ENCODE measurements around the gene GRIA4.
A peak's percentile ranks its signal among the peaks of the same experiment; 100 is the strongest.
"Not testable (repeated sequence)": the region's sequence is repeated elsewhere in the genome, so short reads cannot be mapped to it uniquely, and the experiment has no call there.

Gene GRIA4

DNA sequence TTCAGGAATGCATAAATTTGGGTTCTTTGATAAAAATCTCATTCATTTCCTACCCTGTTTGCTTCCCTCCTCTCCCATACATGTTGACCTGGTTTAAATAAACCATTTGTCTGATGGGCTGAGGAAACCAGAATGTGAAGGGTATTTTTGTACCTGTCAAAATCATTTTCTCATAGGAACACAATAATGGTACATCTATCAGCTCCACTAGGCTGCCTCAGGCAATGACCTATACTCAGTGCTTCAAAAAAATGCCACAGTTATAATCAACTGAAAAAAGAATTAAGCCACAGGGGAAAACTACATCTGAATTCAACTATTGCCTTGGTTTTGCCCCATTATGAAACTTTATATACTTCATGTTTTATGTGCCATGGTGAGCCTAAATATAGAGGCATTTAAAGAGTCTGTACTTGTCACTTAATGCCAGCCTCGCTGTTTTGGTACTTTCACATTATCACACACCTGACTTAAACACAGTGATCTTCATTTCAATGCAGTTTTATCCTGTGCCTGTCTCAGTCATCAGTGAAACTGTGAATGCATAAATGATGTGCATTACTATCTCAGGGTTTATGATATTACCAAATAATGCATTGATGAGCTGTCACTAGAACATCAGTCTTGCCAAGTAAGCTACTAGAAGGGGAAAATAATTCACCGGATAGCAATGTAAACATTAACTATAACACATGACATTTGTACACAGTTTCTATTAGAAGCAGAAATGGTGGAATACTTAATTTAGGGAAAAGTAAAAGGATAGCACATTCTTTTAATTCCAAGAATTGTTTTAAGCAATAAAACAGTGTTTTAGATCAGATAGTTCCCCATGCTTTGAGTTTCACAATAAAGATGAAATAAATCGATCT is 319.4 kb downstream of the GRIA4 start:
- no peak for DNase-seq (ENCODE audit: low read depth)

DNA sequence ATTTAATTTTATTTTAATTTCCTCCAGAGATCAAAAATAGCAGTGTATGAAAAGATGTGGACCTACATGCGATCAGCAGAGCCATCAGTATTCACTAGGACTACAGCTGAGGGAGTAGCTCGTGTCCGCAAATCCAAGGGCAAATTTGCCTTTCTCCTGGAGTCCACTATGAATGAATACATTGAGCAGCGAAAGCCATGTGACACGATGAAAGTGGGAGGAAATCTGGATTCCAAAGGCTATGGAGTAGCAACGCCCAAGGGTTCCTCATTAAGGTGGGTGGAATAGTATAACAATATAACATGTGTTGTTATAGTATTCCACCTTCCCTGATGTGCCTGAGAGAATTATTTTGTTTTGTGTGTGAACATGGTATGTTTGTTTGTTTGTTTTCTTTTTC is 323.8 kb downstream of the GRIA4 start:
- DNase-seq (ENCODE audit: low read depth), result no peak

DNA sequence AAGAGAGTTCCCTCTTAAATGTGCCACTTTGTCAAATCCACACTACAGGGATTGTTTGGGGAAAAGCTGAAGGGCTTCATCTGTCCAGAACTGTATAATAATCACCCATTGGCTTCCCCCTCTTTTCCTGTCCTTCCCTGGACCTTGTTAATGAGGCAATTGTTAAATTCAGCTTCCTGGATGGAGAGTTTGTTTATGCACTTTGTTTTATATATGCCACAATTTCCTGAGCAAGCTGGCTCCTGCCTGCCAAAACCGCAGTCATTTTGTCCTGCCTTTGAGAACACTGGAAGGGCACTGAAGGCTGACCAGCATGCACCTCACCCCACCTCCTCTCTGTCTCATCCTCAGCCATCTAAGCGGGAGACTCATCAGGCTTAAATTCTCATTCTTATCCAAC is 325.9 kb downstream of the GRIA4 start:
- no peak for DNase-seq (ENCODE audit: low read depth)

DNA sequence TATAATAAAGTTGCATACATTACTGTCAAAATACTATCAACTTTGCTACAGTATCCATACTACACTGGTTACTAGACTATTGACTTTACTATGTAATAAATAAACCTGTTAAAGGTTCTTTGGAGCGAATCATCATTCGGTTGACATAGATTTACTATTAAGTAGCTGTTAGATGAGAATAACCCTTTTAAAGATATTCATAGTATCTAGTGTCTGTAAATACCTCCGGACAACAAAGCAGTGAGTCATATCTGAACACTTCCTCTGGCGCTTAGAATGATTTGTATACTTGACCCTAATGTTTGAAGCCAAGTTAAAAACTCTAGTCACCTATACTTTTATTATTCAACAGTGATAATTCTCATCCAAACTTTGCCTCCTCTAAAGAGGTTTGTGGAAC is 327.5 kb downstream of the GRIA4 start:
- no peak for DNase-seq (ENCODE audit: low read depth)

DNA sequence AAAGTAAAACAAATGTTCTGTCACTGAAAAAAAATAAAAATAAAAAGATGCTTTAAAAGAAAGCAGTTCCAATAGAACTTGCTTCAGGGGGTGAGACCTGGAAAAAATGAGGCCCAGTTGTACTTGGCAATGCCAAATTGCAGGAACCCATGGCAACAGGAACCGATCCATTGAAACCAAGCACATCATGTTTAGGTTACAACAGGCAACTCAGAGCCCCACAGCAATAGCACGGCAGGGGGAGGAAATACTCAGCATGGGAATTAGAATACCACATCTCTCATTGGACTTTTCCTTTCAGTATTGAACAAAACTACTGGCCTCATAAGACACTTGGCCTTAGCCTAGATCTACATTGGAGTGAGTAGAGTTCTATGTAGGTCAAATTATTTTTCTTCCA is 327.9 kb downstream of the GRIA4 start:
- no peak for DNase-seq (ENCODE audit: low read depth)

DNA sequence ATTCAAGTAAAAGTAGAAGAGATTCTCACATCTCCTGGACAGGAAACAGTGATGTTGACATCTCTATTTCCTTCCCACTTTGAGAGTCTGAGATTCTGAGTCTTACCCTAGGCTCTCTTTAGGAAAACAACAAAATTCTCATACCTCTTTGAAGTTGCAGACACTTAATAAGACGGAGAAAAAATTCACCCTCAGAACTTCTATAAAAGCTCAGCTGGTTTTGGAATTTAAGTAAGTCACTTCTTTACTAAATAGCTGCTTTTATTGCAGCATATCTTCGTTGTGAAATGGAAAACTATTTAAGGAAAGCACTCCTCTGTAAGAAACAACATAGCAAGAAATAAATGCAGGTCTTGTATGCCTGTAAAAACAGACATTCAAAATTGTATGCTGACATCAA is 333.0 kb downstream of the GRIA4 start:
- no peak for DNase-seq (ENCODE audit: low read depth)

DNA sequence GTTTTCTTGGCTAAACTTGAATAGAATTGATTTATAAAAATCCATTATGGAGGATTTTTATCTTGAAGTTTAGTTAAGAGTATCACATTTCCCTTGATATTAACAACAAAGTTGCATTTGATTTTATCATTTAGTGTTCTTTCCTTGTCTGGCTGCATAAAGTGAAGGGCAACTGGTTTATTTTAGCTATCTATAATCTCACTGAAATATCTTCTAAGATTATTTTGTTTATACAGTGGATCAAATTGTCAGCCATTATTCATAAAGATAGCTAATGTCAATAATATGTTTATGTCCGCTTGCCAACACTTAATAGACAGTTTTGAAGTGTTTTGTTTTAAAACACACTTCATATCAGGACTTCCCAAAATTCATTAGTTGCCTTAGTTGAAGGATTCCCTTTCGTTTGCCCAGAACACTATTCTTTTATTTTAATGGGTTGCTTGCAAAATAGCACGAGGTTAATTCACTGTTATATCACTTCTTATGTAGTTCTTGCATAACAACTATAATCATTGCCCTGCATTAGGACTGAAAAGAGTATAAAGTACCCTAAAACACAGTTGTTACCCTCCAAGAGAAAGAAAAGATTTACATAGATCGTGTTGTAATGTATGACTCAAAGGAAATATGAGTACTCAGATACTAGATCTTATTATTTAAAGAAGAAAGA is 339.2 kb downstream of the GRIA4 start:
- no peak for DNase-seq (ENCODE audit: low read depth)

DNA sequence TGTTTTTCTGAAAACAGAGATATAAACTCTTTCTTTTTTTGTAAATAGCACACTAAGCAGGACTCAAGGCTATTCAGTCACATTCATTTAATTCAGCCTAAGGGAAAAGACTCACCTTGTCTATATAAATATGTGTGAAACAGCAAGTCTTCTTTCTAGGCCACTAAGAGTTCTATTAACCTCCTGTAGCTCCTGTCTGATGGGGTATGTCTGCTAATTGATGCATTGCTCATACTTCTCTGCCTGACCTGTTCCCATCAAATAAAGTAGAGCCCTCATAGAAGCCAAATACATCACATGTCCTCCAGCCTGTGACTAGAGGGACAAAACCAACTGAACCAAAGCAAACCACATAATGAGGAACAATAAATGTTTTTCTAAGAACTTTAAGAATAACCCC is 344.0 kb downstream of the GRIA4 start:
- no peak for DNase-seq (ENCODE audit: low read depth)

DNA sequence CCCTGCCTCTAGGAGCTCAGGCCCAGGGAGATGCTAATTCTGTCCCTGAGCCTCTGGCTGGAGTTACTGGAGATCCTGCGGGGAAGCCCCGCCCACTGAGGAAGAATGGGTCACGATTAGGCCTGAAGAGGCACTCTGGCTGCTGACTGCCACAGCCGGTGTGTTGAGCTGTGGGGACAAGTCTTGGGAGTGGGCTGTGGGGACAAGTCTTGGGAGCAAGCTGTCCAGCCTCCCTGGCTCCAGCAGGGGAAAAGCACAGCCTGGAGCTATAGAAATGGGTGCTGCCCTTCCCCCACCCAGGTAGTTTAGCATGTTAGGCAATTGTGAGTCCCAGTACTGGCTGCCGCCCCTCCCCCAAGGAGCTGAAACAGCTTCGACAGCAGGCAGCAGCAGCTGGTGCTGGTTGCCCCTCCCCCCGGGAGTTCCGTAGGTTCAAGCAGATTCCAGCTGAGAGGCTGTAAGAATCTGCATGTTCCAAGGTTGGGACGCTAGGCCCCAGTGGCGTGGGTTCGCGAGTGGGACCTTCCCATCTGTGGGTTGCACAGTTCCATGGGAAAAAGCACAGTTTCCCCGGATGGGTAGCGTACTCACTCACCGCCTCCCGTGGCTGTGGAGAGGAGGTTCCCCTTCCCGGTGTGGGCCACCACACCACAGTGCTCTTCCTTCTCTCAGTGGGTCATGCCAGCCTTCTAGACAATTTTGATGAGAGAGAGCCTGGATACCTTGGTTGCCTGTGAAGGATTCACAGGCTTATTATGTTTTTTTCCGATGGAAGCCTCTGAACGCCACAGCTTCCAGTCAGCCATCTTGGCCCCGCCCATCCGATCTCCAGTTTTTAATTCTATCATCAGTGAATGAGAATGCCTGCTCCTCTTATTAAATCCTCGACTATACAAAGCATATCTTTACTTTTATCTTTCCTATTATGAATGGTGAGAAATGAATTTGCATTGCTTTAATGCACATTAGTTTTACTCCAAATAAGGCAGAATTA is 350.7 kb downstream of the GRIA4 start:
- DNase-seq (ENCODE audit: low read depth), result no peak

DNA sequence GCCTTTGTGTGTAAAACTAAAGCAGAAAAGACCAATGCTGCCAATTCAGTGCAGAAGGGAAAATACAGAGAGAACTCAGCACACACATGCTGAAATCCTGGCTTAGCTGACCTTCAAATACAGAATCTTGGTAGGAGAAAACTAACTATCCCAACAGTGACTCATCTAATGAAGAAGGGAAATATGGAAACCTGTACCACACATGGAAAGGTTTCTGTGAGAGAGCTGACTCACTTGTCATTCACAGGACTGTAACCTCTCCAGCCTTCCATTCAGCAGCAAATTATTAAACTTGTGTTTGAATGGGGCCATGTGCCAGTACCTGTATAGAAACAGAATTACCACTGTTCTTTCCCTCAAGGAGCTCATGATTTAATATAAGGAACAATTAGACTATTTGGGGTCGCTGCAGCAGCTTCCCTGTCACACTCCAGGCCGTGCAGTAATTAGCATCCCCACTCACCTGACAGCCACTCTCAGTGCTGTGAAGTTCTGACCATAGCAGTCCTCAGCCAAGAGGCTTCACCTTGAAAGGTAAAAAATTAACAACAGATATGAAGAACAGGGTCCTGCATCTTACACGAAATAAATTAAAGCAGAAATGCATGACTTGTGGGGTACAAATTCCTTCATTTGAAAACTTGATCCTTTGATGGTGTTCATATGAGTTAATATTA is 358.3 kb downstream of the GRIA4 start:
- peak; percentile 14 for DNase-seq (ENCODE audit: low read depth)

DNA sequence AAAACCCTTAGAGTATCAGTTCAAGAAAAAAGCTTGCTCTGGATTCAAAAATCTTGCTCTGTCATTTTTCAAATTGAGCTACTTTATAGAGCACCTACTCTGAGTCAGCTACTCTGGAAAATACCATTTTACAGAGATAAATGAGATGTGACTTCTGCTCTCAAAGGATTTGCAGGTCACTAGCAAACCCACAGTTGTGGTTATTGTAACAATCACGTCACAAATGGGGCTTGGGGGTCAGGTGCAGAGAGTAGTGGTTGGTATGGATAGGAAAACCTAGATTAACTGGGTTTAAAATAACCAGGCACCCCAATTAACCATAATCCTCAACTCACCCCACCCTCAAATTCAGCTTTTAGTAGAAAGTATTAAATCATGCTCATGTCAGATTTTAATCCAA is 359.9 kb downstream of the GRIA4 start:
- DNase-seq (ENCODE audit: low read depth), result no peak

DNA sequence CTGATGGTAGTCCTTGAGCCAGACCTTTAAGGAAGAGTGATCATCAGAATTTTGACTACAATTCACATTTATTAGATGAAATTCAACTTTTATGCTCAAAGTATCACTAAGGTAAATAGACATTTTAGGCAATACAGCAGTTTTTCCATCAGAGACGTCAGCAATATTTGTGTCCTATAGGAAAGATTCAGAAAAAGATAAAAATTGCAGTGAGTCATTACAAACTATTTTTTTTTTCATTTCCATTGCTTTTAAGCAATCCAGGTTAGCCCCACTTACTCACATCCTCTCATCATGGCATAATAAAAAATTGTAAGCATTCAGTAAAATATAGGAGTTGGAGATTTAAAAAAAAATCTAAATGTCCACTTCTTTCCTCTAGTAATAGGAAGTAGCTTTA is 365.3 kb downstream of the GRIA4 start:
- no peak for DNase-seq (ENCODE audit: low read depth)

DNA sequence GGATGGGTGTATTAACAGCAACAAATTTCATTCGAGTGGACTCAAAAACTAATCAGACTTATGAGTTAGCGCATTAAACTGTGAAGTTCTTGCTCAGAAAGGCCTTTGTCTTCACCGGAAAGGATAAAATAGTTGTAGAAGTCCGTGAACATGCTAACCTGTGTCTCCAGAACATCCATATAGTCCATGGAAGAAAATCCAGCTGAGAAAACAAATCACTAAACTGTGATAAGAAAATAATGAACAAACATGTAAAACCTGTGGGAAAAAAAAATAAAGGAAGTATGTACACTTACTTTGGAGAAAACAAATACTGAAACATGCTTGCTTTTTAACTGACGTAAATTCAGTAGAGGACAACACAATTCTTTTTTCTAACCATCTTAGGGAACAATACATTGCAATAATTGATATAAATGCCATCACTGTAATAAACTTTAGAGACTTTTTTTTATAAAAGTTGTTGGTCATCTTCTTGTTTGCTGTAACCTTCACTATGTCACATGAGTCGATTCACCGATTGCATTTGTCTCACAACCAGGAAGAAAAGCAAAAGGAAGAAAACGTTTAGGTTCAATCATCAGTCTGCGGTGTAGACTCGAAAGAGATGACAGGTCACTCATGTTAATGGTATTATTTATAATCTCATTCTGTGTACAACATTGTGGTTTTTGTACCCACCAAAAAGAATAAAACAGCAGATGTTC is 370.3 kb downstream of the GRIA4 start:
- DNase-seq (ENCODE audit: low read depth), result no peak

DNA sequence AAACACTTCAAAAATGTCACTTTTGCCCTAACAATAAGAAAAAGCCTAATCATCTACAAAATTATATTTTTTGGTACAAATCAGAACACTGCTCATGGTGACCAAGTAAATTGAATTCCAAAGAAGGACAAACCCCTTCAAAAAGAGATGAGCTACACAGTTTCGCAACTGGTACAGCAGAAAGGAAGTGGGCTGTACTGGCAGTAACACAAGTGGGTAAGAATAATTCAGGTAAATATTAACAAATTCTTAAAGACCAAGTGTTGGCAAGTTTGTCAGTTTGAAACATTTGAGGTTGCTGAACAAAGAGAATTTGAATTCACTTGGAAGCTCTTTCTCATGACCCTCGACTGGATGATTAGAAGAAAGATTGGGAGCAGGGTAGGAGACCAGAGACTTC is 376.7 kb downstream of the GRIA4 start:
- DNase-seq (ENCODE audit: low read depth), result no peak

DNA sequence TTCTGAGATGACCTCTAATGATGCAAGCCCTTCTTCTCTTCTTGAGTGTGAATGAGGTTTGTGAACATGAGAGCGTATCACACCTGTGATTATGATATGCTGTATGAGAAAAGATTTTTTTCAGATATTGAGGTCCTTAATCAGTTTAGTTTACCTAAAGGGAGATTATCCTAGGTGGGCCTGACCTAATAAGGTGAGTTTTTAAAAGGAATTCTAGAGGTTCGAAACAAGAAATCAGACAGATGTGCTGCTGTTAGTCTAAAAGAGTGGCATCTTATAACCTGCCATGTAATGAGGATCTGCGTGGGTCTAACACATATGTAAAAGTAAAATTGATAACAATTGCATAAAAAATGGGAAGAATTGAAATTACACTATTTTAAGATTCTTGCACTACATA is 378.3 kb downstream of the GRIA4 start:
- no peak for DNase-seq (ENCODE audit: low read depth)

DNA sequence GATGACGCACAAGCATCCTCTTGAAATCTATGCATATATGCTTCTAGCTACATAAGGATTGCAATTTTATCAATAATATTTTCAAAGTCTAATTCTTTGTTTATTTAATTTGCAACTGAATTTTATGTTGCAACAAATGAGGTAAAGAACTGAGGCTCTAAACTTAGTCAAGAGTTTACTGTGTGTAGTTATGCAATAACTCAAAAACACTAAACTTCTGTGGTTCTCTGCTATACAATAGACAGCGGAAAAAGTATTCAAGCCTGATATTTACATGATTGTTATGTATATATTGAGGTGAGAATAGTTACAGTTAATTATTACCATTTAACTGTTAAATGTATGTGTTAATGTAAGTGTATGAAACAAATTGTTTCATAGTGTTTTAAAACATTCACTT is 379.3 kb downstream of the GRIA4 start:
- DNase-seq (ENCODE audit: low read depth), result no peak

DNA sequence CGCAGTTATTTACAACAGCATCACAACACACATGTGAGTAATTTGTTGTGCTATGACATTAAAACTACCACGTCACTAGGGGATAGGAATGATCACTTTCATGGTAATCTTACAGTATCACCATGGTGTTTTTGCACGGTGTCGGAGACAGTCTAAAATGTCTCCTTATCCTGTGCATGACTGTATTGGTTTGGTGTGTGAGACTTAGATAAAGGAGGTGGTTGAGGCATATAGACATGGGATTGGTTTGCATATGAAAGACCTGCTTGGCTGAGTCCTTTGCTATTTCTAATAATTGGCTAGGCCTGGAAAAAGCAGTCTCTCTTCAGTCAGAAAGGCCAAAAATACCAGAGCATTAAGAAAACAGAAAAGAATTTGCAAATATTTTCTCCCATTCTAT is 382.0 kb downstream of the GRIA4 start:
- no peak for DNase-seq (ENCODE audit: low read depth)

DNA sequence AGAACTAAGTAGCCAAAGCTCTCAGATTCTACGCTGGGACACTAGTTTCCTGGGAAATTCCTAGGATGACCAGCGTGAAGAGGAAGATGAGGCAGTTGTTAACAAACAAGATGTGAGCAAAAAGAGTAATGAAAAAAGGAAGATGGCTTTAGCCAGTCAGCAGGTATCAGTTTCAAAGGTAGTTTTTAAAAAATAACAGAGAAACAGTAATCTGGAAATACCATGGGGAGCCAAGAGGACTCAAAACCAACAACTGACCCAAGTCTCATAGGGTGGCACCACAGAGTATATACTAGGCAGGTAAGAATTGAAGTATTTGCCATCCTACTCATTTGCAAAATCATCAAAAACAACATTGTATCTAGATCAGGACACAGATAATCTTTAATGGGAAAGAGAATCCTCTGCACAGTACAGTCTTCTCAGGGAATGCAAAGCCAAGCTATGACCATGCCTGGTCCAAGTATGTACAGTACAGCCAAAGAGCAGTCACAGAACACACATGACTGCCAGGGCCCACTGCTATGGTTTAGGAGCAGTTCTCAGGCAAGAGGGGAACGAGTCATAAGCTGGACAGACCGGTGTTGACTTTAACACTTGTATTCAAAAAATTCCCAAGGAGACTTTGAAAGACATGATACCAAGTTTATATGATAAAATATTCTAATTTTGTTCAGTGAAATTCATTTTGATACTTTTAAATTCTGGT is 391.6 kb downstream of the GRIA4 start:
- DNase-seq (ENCODE audit: low read depth), result no peak

DNA sequence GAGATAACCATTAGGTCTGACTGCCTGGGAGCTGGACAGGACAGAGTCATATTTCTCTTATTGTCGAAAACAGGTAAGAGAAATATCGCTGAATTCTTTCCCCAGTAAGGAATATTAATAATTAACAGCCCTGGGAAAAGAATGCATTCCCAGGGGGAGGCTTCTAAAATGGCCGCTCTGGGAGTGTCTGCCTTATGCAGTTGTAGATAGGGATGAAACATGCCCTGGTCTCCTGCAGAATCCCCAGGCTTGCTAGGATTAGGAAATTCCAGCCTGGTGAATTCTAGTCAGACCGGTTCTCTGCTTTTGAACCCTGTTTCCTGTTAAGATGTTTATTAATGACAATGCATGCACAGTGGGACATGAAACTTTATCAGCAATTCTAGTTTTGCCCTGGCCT is 393.2 kb downstream of the GRIA4 start:
- not testable (repeated sequence) for DNase-seq (ENCODE audit: low read depth)

DNA sequence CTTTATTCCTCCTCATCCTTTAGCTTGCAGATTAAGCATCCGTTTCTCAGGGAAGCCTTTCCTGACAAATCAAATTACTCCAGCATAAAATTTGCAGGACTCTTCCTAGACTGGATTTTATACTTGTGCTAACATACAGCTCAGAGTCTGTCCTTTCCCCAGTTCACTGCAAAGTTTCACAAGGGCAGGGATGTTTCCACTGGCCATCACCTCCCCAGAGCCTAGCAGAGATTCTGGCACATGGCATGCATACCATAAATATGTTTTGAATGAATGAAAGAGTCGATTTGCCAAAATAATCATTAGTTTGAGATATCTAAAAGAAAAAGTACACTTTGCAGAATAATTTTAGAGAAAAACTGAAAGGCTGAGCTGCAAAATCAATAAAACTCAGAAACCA is 401.6 kb downstream of the GRIA4 start:
- DNase-seq (ENCODE audit: low read depth), result no peak

DNA sequence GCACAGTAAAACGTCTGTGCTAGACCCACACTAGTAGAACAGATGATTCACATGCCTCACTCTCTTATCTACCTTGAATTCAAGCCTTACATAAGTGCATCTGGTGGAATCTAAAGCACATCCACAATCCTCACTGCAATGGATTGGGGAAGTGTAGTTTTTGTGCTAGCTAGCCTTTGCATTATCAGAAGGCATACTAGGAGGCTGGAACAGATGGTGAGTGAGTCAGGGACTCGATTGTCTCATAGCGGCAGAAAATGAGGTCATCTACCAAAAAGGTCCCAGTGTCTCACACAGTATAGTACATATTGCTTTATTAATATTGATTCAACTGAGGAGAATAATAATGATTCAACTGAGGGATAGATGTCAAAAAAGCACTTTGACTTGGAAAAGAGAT is 402.9 kb downstream of the GRIA4 start:
- DNase-seq (ENCODE audit: low read depth), result peak; percentile 86
